Stimulated activated CD4-positive, alpha-beta T cell treated with anti-CD3 and anti-CD28 coated beads, Interleukin-2, amount 100 ng/mL, for 24 hours (primary cell): ENCODE data around the gene DMKN.
A peak's percentile ranks its signal among the peaks of the same experiment; 100 is the strongest.

Source experiments
- DNase-seq, 2 donors: peaks; one replicate each; pipeline ENCODE4 v3.0.0-alpha.2; 2020

Gene DMKN

GRCh38 chr19:35458731-35459391 is 54.6 kb downstream of the DMKN start:
- no peak for DNase-seq

- no peak for DNase-seq
Measured at GRCh38 chr19:35458192-35458591, 55.3 kb downstream of the DMKN start.

- DNase-seq: no peak
Measured at GRCh38 chr19:35457173-35457572, 56.3 kb downstream of the DMKN start.

GRCh38 chr19:35455616-35456201 is 57.7 kb downstream of the DMKN start:
- DNase-seq: no peak

GRCh38 chr19:35454663-35455062 is 58.8 kb downstream of the DMKN start:
- no peak for DNase-seq

GRCh38 chr19:35451338-35452096 is 61.9 kb downstream of the DMKN start:
- peak in 1 of 2 donors; percentile 20 for DNase-seq

- no peak for DNase-seq
Measured at GRCh38 chr19:35449359-35450043, 63.9 kb downstream of the DMKN start.

GRCh38 chr19:35447606-35448469 is 65.6 kb downstream of the DMKN start, which contains the start of gene FFAR2:
Gene FFAR2, plus strand, starts transcription at chr19:35448257. Its CDS starts 1,458 bp downstream, at chr19:35449715.
- no peak for DNase-seq
